Adipose tissue (tissue), 3 donors: Measurements from ENCODE around the gene MYO18A. TPM values are rescaled to one million over a fixed set of nuclear protein-coding genes. Genes with fewer than 3 reads are reported as not detected.

Experiments
- H3K27ac ChIP-seq: one replicate; pipeline ENCODE4 v1.5.1; 2013; ENCODE audit warnings: low read depth, low read length
- whole genome bisulfite sequencing, 3 donors: extraction: QIAGEN DNeasy Blood & Tissue Kit; methylation state at CpG; one replicate each; pipeline ENCODE4 v1.1.7; 2013; 5-methylcytosine and 5-hydroxymethylcytosine counted together
- polyA plus RNA-seq, 3 donors: library from polyadenylated mRNA; stranded (reverse); fragments of 200-250 nt; gene quantifications; one replicate each; pipeline ENCODE4 v1.2.3, GENCODE V29; 2013
- donor health status: healthy with polysubstance abuse.
- donor health status: Bipolar disorder and iron deficiency.
- donor health status: healthy.

The MYO18A gene
- polyA plus RNA-seq, 3 donors: 14.3 to 33.3 (median 18.6) TPM

- no peak overlapping the region for H3K27ac ChIP-seq
- WGBS, 3 donors: 93 to 96% (median 94%) methylated on average over 16 of the region's 16 CpGs
Observed at GRCh38 chr17:29079433-29079832, 100.8 kb downstream of the MYO18A start.

GRCh38 chr17:29078183-29079045 is 101.8 kb downstream of the MYO18A start:
- H3K27ac ChIP-seq: no peak overlapping the region
- 82 to 85% (median 85%) methylated on average over 9 of the region's 9 CpGs for WGBS, 3 donors

- no peak overlapping the region for H3K27ac ChIP-seq
- 94 to 96% (median 95%) methylated on average over 7 of the region's 7 CpGs for WGBS, 3 donors
Observed at GRCh38 chr17:29077320-29077719, 102.9 kb downstream of the MYO18A start.

- 85 to 95% (median 93%) methylated on average over 7 of the region's 7 CpGs for WGBS, 3 donors
- H3K27ac ChIP-seq: no peak overlapping the region
Observed at GRCh38 chr17:29076722-29077121, 103.5 kb downstream of the MYO18A start.

GRCh38 chr17:29076087-29076486 is 104.1 kb downstream of the MYO18A start:
- 76 to 90% (median 88%) methylated on average over 6 of the region's 6 CpGs for WGBS, 3 donors
- no peak overlapping the region for H3K27ac ChIP-seq

GRCh38 chr17:29074488-29074887 is 105.7 kb downstream of the MYO18A start:
- no peak overlapping the region for H3K27ac ChIP-seq
- 80 to 87% (median 81%) methylated on average over 12 of the region's 12 CpGs for WGBS, 3 donors

- 70 to 80% (median 76%) methylated on average over 4 of the region's 4 CpGs for WGBS, 3 donors
- no peak overlapping the region for H3K27ac ChIP-seq
Observed at GRCh38 chr17:29073520-29073919, 106.7 kb downstream of the MYO18A start.

- no peak overlapping the region for H3K27ac ChIP-seq
- 75 to 85% (median 79%) methylated on average over 2 of the region's 2 CpGs for WGBS, 3 donors
Observed at GRCh38 chr17:29073045-29073444, 107.2 kb downstream of the MYO18A start.

GRCh38 chr17:29071303-29071702 is 108.9 kb downstream of the MYO18A start:
- no peak overlapping the region for H3K27ac ChIP-seq
- 82 to 96% (median 92%) methylated on average over 1 of the region's 1 CpG for WGBS, 3 donors

GRCh38 chr17:29070781-29071180 is 109.4 kb downstream of the MYO18A start:
- no peak overlapping the region for H3K27ac ChIP-seq
- WGBS, 3 donors: 77 to 84% (median 80%) methylated on average over 9 of the region's 9 CpGs

- no peak overlapping the region for H3K27ac ChIP-seq
Observed at GRCh38 chr17:29070308-29070707, 109.9 kb downstream of the MYO18A start.

GRCh38 chr17:29069526-29070041 is 110.6 kb downstream of the MYO18A start:
- H3K27ac ChIP-seq: no peak overlapping the region
- 42 to 55% (median 47%) methylated on average over 19 of the region's 19 CpGs for WGBS, 3 donors

More at GRCh38 chr17:29070308-29070707, 109.9 kb downstream of the MYO18A start:
- WGBS, 3 donors: 68 to 85% (median 70%) methylated on average over 10 of the region's 10 CpGs

GRCh38 chr17:29068818-29069217 is 111.4 kb downstream of the MYO18A start:
- 64 to 82% (median 73%) methylated on average over 10 of the region's 10 CpGs for WGBS, 3 donors
- H3K27ac ChIP-seq: no peak overlapping the region

GRCh38 chr17:29066606-29067005 is 113.6 kb downstream of the MYO18A start:
- no peak overlapping the region for H3K27ac ChIP-seq
- WGBS, 3 donors: 80 to 85% (median 83%) methylated on average over 7 of the region's 7 CpGs

GRCh38 chr17:29066047-29066446 is 114.2 kb downstream of the MYO18A start:
- 56 to 86% (median 81%) methylated on average over 7 of the region's 7 CpGs for WGBS, 3 donors
- H3K27ac ChIP-seq: no peak overlapping the region

- 77 to 89% (median 79%) methylated on average over 7 of the region's 7 CpGs for WGBS, 3 donors
Observed at GRCh38 chr17:29063992-29064391, 116.2 kb downstream of the MYO18A start.

GRCh38 chr17:29062215-29062614 is 118.0 kb downstream of the MYO18A start:
- H3K27ac ChIP-seq: no peak overlapping the region
- WGBS, 3 donors: 91 to 95% (median 92%) methylated on average over 9 of the region's 9 CpGs

More at GRCh38 chr17:29063992-29064391, 116.2 kb downstream of the MYO18A start:
- H3K27ac ChIP-seq: no peak overlapping the region

- WGBS, 3 donors: 49 to 55% (median 51%) methylated on average over 7 to 8 of the region's 8 CpGs
Observed at GRCh38 chr17:29061036-29061435, 119.2 kb downstream of the MYO18A start.

GRCh38 chr17:29060475-29060874 is 119.7 kb downstream of the MYO18A start:
- 46 to 72% (median 53%) methylated on average over 6 of the region's 6 CpGs for WGBS, 3 donors
- no peak overlapping the region for H3K27ac ChIP-seq

More at GRCh38 chr17:29061036-29061435, 119.2 kb downstream of the MYO18A start:
- H3K27ac ChIP-seq: no peak overlapping the region

GRCh38 chr17:29059281-29059680 is 120.9 kb downstream of the MYO18A start:
- WGBS, 3 donors: 85 to 95% (median 88%) methylated on average over 2 of the region's 2 CpGs
- no peak overlapping the region for H3K27ac ChIP-seq
